Measurements from ENCODE around the gene USP15. TPM values are rescaled to one million over a fixed set of nuclear protein-coding genes. Genes with fewer than 3 reads are reported as not detected.

USP15 gene
- total and polyA plus RNA-seq, 8 donors, result 16.6 to 220 (median 77.9) TPM

Small RNA genes within 50 kb of the gene (small RNA-seq; reads per million reads assigned to genes)
- gene RF00017 (0 reads per million in 4 donors), gene RNU6-595P (0 to 0.62 (median 0) reads per million in 4 donors)

Other genes starting within 250 kb of the USP15 start
- gene MON2, start 206.4 kb downstream of the USP15 start, total RNA-seq, result 100 to 1,000 TPM in 3 of 5 donors, 10 to 100 TPM in 2; 20.4 to 191 (median 144) TPM
- 1 to 10 TPM; 3.1 to 9.4 (median 3.2) TPM for gene MON2, start 206.4 kb downstream of the USP15 start, polyA plus RNA-seq

Data from stomach (tissue), 8 donors.